OCI-M2 (cell line): ENCODE results near the gene ARMC7.

Experiments
- DNase-seq: peaks from one replicate; lab custom pipeline; 2025; ENCODE audit not compliant: unreplicated experiment; lab: John Stamatoyannopoulos, UW

The ARMC7 gene

DNA sequence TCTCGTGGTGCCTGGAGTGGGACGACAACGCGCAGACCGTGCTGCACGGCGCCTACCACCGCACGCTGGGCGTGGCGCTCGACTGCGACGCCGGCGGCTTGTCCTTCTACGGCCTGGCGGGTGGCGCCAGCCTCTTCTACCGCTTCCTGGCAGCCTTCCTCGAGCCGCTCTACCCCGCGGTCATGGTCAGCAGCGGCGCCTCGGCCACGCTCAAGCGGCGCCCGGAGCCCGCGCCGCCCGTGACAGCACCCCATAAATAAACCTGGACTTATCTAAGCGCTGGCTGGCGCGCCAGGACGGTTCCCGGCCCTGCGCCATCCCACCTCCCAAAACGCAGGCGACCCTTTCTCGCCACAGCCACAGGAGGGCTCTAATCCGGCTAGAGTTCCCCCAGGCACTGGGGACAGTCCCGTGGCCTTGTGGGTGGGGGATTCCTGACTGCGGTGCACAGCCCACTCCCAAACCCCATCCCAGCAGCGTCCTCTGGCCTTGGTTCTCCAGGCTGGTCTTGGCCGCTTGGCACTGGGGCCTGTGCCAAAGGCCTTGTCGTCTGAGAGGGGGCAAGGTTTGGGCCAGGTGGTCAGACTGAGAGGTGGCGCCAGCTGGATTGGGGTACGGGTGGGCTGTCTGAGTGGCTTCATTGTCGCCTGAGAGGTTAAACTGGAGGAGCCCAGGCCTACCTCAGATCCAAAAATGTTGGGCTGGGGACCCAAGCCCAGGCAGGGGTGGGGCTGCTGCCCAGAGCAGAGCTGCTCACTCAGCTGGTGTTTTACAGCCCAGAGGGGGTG, 32.1 kb upstream of the ARMC7 start:
- no peak for DNase-seq

GRCh38 chr17:75078284-75079022, 31.3 kb upstream of the ARMC7 start:
- no peak for DNase-seq

DNA sequence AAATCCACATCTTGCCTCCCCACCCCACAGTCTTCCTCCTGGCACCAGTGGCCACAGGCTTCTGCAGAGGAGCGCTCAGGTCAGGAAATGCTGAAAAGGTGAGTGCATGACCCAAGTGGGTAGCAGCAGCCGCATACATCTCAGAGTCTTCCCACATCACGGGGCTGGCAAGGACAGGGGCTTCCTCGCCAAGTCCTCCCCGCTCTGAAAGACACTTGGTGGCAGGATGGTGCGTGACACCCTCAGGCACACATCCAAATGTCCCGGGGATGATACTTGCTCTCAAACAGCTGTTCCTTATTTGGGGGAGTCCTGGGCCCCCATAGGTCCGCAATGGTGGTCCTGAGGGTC, 30.8 kb upstream of the ARMC7 start:
- no peak for DNase-seq

DNA sequence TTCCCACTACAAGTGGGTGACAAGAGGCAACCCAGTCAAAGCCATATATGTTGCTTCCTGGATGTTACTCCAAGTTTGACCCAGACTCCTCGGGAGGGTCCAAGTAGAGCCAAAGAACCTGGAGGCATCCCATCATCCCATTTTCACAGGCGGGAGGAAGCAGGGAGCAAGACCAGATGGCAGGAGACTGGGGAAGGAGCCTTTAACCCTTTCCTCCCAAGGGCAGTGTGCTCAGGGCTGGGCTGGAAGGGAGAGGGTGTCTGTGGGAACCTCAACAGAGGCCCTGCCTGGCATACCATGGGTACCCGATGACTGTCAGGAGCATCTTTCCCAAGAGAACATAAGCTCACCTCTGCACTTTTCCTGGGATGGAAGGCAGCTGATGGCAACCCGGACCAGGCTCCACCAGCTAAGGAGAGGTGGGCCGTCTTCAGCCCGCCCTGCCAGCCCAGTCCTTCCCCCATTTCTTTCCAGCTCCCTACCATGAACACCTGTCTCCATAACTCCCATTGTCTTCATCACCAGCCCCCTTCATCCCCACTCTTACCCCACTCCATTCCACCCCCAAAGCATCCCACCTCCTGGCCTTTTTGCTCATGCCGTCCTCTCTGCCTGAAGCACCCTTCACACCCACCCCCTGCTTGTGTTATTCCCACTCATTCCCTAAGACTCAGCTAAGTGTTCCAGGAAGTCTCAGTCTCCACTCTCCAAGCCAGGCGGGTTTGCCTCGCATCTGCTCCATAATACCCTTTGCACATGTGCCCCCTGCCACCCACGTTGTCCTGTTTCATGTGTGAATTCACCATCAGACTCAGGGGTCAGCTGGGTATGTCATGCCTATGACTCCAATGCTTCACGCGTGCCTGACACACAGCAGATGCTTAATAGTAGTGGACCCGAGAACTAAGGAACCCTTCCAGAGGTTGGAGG, 27.9 kb upstream of the ARMC7 start:
- no peak for DNase-seq

DNA sequence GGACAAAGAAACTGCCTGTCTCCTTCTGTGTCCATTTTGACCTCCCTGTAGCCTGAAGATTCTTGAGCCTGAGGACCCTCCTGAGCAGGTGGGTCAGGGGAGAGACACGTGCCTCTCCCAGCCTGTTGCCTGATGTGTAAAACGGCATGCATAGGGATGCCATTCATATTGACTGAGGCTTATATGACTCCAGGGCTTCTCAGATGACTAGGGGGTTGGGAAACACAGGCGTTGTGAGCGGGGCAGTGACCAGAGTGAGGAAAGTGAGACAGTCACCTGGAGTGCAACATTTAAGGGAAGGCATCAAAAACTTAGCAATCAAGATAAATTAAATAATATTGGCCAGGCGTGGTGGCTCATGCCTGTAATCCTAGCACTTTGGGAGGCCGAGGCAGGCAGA, 27.1 kb upstream of the ARMC7 start:
- DNase-seq = no peak

- no peak for DNase-seq
Observed at GRCh38 chr17:75084039-75084660, 25.6 kb upstream of the ARMC7 start.

GRCh38 chr17:75086496-75087181, 23.1 kb upstream of the ARMC7 start:
- no peak for DNase-seq

DNA sequence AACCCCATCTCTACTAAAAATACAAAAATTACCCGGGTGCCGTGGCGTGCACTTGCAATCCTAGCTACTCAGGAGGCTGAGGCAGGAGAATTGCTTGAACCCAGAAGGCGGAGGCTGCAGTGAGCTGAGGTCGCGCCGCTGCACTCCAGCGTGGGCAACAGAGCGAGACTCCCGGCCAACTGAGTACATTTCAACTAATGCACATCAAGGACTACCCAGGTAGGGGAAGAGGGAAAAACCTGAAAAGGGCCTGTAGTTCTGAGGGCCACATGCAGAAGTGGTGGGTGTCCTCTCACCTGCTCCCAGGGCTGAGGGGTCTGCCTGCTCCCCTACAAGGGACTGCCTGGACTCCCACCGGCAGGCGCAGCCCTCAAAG, 22.6 kb upstream of the ARMC7 start:
- no peak for DNase-seq

GRCh38 chr17:75087558-75088453, 22.0 kb upstream of the ARMC7 start, which contains the start of gene SLC16A5:
TSS of gene SLC16A5 (plus strand) at chr17:75087954. CDS start at chr17:75093637, 5,683 bp downstream.
- DNase-seq = no peak

- no peak for DNase-seq
Observed at GRCh38 chr17:75088465-75089417, 21.0 kb upstream of the ARMC7 start.

- no peak for DNase-seq
Observed at GRCh38 chr17:75090871-75091854, 18.6 kb upstream of the ARMC7 start.

- DNase-seq = no peak
Observed at GRCh38 chr17:75091855-75092327, 17.9 kb upstream of the ARMC7 start.

DNA sequence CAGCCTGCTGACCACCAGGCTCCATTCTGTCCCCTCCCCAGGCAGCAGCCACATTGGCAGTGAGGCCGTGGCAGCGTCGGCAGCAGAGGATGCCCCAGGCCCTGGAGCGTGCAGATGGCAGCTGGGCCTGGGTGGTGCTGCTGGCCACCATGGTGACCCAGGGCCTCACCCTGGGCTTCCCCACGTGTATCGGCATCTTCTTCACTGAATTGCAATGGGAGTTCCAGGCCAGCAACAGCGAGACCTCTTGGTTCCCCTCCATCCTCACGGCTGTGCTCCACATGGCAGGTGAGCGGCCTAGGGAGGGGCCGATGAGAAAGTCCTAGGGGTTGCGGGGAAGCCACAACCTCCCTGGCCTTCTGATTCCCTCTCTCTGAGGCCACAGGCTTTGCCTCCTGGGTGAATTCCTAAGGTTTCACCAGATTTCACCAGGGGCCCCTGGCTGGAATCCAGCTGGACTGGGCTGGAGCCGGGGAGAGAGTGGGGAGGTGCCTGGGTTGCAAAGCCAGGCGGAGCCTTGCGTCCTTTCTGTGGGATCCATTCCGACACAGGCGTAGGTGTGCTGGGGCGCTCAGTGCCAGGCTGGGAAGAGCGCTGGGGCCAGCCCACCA, 16.1 kb upstream of the ARMC7 start:
- DNase-seq = no peak

GRCh38 chr17:75094871-75095399, 14.8 kb upstream of the ARMC7 start:
- no peak for DNase-seq

GRCh38 chr17:75096082-75096625, 13.6 kb upstream of the ARMC7 start:
- DNase-seq = no peak

DNA sequence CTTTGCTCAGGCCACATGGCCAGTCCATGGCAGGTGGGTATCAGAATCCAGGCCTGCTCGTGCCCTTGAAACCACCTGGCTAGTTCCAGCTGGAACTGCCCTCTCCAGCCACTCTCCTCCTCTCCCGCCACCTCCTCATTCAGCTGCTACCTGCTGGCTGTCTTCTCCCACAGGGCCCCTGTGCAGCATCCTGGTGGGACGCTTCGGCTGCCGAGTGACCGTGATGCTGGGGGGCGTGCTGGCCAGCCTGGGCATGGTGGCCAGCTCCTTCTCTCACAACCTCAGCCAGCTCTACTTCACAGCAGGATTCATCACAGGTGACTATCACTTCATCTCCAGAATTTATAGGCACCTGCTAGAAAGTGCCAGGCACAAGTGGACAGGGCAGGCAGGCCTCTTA, 11.9 kb upstream of the ARMC7 start:
- no peak for DNase-seq
